Endothelial cell of umbilical vein (primary cell): Measurements from ENCODE around the gene PTAFR. TPM values are rescaled to one million over a fixed set of nuclear protein-coding genes. Genes with fewer than 3 reads are reported as not detected.

Source experiments
- BruUV-seq: library from RNA; stranded (reverse); fragments of 400-500 nt; replicated peaks from 2 replicates; lab custom pipeline; 2021; lab: Mats Ljungman, UMichigan
- CTCF ChIA-PET: fragments of 300-600, 350-600 bp; sonication (Branson Sonifier 250); formaldehyde crosslinking; loops from one replicate; lab custom pipeline; 2021; ENCODE audit warnings: antibody characterized with exemption, inconsistent platforms; lab: Charles Lee
- POLR2A ChIA-PET: fragments of 300-600, 350-600 bp; sonication (Branson Sonifier 250); formaldehyde crosslinking; loops from one replicate; lab custom pipeline; 2021; ENCODE audit warnings: antibody characterized with exemption, inconsistent platforms; lab: Charles Lee
- DNase-seq: peaks from one replicate; pipeline ENCODE4 v3.0.0-alpha.2; 2011; ENCODE audit warnings: low read depth, low spot score
- FAIRE-seq: peaks from 2 replicates; lab custom pipeline; 2011; peaks lifted over from hg19 to GRCh38; lab: Jason Lieb, UNC
- H2AFZ ChIP-seq: 2 replicates; pipeline ENCODE4 v1.6.0; 2012; ENCODE audit warnings: low read depth, low read length, control low read depth, inconsistent platforms
- H3K27ac ChIP-seq: 2 replicates; pipeline ENCODE4 v1.5.1; 2011; ENCODE audit warnings: low read depth, mild to moderate bottlenecking, control low read depth, low read length, moderate library complexity; ENCODE audit not compliant: insufficient read depth
- H3K27me3 ChIP-seq, 2 experiments: 2 replicates each; pipeline versions ENCODE4 v1.6.0 to v1.6.1; 2011; ENCODE audit warnings: low read length in 2 of 2, mixed read lengths in 1 of 2; ENCODE audit not compliant: control insufficient read depth in 2 of 2, insufficient read depth in 2 of 2
- H3K36me3 ChIP-seq, 2 experiments: 2 replicates in 1 of 2; 3 replicates in 1 of 2; pipeline ENCODE4 v1.5.1; 2011; ENCODE audit warnings: low read length in 2 of 2, mild to moderate bottlenecking in 1 of 2, moderate library complexity in 1 of 2; ENCODE audit not compliant: control insufficient read depth in 2 of 2, insufficient read depth in 2 of 2; ENCODE audit errors: extremely low read depth in 1 of 2
- H3K4me1 ChIP-seq: 3 replicates; pipeline ENCODE4 v1.5.1; 2011; ENCODE audit warnings: mild to moderate bottlenecking, low read length; ENCODE audit not compliant: control insufficient read depth, insufficient read depth; ENCODE audit errors: extremely low read depth
- H3K4me2 ChIP-seq: 2 replicates; pipeline ENCODE4 v1.6.1; 2011; ENCODE audit warnings: low read length, control low read depth, mixed read lengths; ENCODE audit not compliant: insufficient read depth
- H3K4me3 ChIP-seq, 3 experiments: fragments of 200-600 bp in 1 of 3; sonication (generic), shearing (Covaris generic) in 1 of 3; replicated peaks in 1 of 3; 2 replicates each; pipeline ENCODE4 v1.5.1; 2011 to 2016; ENCODE audit warnings: control low read depth in 3 of 3, low read length in 3 of 3, mild to moderate bottlenecking in 2 of 3, inconsistent platforms in 1 of 3, low read depth in 1 of 3, moderate library complexity in 1 of 3; ENCODE audit not compliant: insufficient read depth in 1 of 3
- H3K79me2 ChIP-seq: 2 replicates; pipeline ENCODE4 v1.6.0; 2012; ENCODE audit warnings: low read length, inconsistent platforms; ENCODE audit not compliant: control insufficient read depth, insufficient read depth
- H3K9ac ChIP-seq: replicated peaks from 2 replicates; pipeline ENCODE3; 2011; ENCODE audit warnings: low read length, control low read depth; ENCODE audit not compliant: insufficient read depth; ENCODE audit errors: extremely low read depth
- H3K9me1 ChIP-seq: replicated peaks from 3 replicates; pipeline ENCODE4 v1.6.0; 2011; ENCODE audit warnings: mild to moderate bottlenecking, low read length; ENCODE audit not compliant: control insufficient read depth, insufficient read depth; ENCODE audit errors: extremely low read depth
- H3K9me3 ChIP-seq: replicated peaks from 2 replicates; pipeline ENCODE4 v1.5.1; 2012; ENCODE audit warnings: low read length, inconsistent platforms; ENCODE audit not compliant: control insufficient read depth, insufficient read depth
- H4K20me1 ChIP-seq: replicated peaks from 2 replicates; pipeline ENCODE3; 2011; ENCODE audit warnings: mild to moderate bottlenecking, low read length; ENCODE audit not compliant: control insufficient read depth, insufficient read depth; ENCODE audit errors: extremely low read depth
- EZH2 ChIP-seq: IDR thresholded peaks from 2 replicates; pipeline ENCODE4 v1.6.1; 2012; ENCODE audit warnings: borderline replicate concordance, low read depth, mild to moderate bottlenecking, moderate library complexity, low read length, inconsistent platforms; ENCODE audit not compliant: severe bottlenecking
- FOS ChIP-seq: IDR thresholded peaks from 2 replicates; pipeline ENCODE4 v1.6.1; 2011; ENCODE audit warnings: mild to moderate bottlenecking, low read length, moderate library complexity, borderline replicate concordance; ENCODE audit not compliant: insufficient read depth
- GATA2 ChIP-seq: IDR thresholded peaks from 2 replicates; pipeline ENCODE4 v1.7.0; 2011; ENCODE audit warnings: low read depth, mild to moderate bottlenecking, moderate library complexity, mixed read lengths, low read length; ENCODE audit not compliant: insufficient read length, insufficient read depth
- JUN ChIP-seq: IDR thresholded peaks from 2 replicates; pipeline ENCODE4 v1.6.1; 2011; ENCODE audit warnings: borderline replicate concordance, low read depth; ENCODE audit not compliant: insufficient read length, insufficient read depth
- MYC ChIP-seq: IDR thresholded peaks from one replicate; pipeline ENCODE4 v1.6.1; 2011; ENCODE audit warnings: mild to moderate bottlenecking, low read depth, low read length
- POLR2A ChIP-seq: IDR thresholded peaks from 2 replicates; pipeline ENCODE4 v1.6.1; 2012; ENCODE audit warnings: low read depth, mild to moderate bottlenecking, control low read depth, low read length
- POLR2AphosphoS5 ChIP-seq: IDR thresholded peaks from 2 replicates; pipeline ENCODE4 v1.6.1; 2012; ENCODE audit warnings: low read depth, mild to moderate bottlenecking, control low read depth, low read length, moderate library complexity; ENCODE audit not compliant: insufficient read depth
- dilution Hi-C: fragments of 300-500 bp; cut with MboI; formaldehyde crosslinking; loops from one replicate; pipeline ENCODE4 v1.15.0; 2019; ENCODE audit warnings: low sequenced_read_pairs; ENCODE audit not compliant: extremely low pct_ligation_motif_present
- intact Hi-C: fragments of 100-400 bp; cut with micrococcal nuclease; formaldehyde crosslinking; loops from one replicate; pipeline ENCODE4 v1.10.0; 2022
- polyA plus RNA-seq, 4 experiments: library from polyadenylated mRNA; depleted of rRNA in 3 of 4; stranded (reverse) in 3 of 4; unstranded in 1 of 4; fragments of >200 nt; gene quantifications; 2 replicates each; pipeline versions ENCODE4 v1.2.1 to v1.2.3, GENCODE V29; 2011 to 2012; ENCODE audit warnings: missing spikeins in 1 of 4
- total RNA-seq: library from RNA; stranded (reverse); gene quantifications from 2 replicates; pipeline ENCODE4 v1.2.3, GENCODE V29; 2021
- TF ChIP-seq, protein P1 (sequence below): IDR thresholded peaks from 2 replicates; pipeline ENCODE4 v1.6.1; 2011; ENCODE audit not compliant: insufficient read depth, insufficient read length
- TF ChIP-seq, protein P2 (sequence below), 2 donors: IDR thresholded peaks; 1 replicate in 1 of 2; 2 replicates in 1 of 2; pipeline ENCODE4 v1.5.1; 2011; ENCODE audit warnings: low read length in 2 of 2, mild to moderate bottlenecking in 2 of 2, moderate library complexity in 2 of 2, control low read depth in 1 of 2, inconsistent platforms in 1 of 2, low read depth in 1 of 2; ENCODE audit not compliant: insufficient read depth in 1 of 2; ENCODE audit errors: extremely low read depth in 1 of 2

PTAFR gene
- total and polyA plus RNA-seq, 2 donors (not counting 3 experiments of a cell fraction or from before 2014, with no cell fraction given) = 0.20 to 0.32 TPM

DNA sequence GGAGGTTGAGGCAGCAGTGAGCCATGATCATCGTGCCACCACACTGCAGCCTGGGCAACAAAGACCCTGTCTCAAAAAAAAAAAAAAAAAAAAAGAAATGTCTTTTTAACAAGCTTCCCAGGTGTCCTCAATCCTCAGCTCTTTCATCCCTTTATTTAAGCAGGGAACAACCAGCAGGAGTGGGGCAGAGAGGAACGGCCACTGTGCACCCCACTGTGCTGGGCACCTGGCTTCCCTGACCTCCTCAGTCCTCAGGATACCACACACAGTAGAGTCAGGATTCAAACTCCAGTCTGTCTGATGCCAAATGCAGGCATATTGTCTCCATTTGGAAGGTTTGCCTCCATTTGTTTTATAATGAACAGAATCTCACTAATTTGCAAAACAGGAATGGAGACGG, 19.8 kb upstream of the PTAFR start:
- H3K4me2 ChIP-seq = no peak overlapping the region
- H3K36me3 ChIP-seq = peaks cover 11 to 19% of the 10 kb centered on the region in 2 experiments
- H3K4me1 ChIP-seq = no peaks in the 10 kb centered on the region
- no peak for FAIRE-seq
- no peak overlapping the region for H3K27ac ChIP-seq
- TF ChIP-seq EZH2 = no peak
- no peak for TF ChIP-seq GATA2
- no peak for TF ChIP-seq POLR2AphosphoS5
- TF ChIP-seq POLR2A = no peak
- no peak for TF ChIP-seq FOS
- TF ChIP-seq MYC = no peak
- TF ChIP-seq JUN = no peak
- TF ChIP-seq, protein P1, sequence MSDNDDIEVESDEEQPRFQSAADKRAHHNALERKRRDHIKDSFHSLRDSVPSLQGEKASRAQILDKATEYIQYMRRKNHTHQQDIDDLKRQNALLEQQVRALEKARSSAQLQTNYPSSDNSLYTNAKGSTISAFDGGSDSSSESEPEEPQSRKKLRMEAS = no peak
- TF ChIP-seq, protein P2, sequence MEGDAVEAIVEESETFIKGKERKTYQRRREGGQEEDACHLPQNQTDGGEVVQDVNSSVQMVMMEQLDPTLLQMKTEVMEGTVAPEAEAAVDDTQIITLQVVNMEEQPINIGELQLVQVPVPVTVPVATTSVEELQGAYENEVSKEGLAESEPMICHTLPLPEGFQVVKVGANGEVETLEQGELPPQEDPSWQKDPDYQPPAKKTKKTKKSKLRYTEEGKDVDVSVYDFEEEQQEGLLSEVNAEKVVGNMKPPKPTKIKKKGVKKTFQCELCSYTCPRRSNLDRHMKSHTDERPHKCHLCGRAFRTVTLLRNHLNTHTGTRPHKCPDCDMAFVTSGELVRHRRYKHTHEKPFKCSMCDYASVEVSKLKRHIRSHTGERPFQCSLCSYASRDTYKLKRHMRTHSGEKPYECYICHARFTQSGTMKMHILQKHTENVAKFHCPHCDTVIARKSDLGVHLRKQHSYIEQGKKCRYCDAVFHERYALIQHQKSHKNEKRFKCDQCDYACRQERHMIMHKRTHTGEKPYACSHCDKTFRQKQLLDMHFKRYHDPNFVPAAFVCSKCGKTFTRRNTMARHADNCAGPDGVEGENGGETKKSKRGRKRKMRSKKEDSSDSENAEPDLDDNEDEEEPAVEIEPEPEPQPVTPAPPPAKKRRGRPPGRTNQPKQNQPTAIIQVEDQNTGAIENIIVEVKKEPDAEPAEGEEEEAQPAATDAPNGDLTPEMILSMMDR (IDR thresholded peaks at IDR 0.05; ENCODE audit: extremely low read depth in 1 of 2, insufficient read depth in 1 of 2, low read depth in 1 of 2, low read length in 2 of 2) = no peak
- no TSS peak for BruUV-seq
- DNase-seq = no peak
- intact Hi-C loops = no loop called here
- no peaks in the 10 kb centered on the region for H3K9me3 ChIP-seq
- POLR2A ChIA-PET = no interaction called here
- no peak overlapping the region for H2AFZ ChIP-seq
- dilution Hi-C loops = no loop called here
- no peak overlapping the region for H3K9ac ChIP-seq
- no peaks in the 10 kb centered on the region for H3K9me1 ChIP-seq
- no peaks in the 10 kb centered on the region for H3K79me2 ChIP-seq
- H4K20me1 ChIP-seq = no peaks in the 10 kb centered on the region
- no peaks in the 10 kb centered on the region for H3K27me3 ChIP-seq
- CTCF ChIA-PET = interaction anchor here (1.3 to 5.0 kb wide), 5 partner anchors 9 to 112 kb away, joined by 3 to 47 read pairs (median 9); no protein-coding TSS in a partner anchor
- H3K4me3 ChIP-seq = no peak overlapping the region
